Measurements from ENCODE around the gene SLC4A2. TPM values are rescaled to one million over a fixed set of nuclear protein-coding genes. Genes with fewer than 3 reads are reported as not detected.

The SLC4A2 gene
- total and polyA plus RNA-seq, 2 experiments from 2014 or later, result 167 to 188 TPM

DNA sequence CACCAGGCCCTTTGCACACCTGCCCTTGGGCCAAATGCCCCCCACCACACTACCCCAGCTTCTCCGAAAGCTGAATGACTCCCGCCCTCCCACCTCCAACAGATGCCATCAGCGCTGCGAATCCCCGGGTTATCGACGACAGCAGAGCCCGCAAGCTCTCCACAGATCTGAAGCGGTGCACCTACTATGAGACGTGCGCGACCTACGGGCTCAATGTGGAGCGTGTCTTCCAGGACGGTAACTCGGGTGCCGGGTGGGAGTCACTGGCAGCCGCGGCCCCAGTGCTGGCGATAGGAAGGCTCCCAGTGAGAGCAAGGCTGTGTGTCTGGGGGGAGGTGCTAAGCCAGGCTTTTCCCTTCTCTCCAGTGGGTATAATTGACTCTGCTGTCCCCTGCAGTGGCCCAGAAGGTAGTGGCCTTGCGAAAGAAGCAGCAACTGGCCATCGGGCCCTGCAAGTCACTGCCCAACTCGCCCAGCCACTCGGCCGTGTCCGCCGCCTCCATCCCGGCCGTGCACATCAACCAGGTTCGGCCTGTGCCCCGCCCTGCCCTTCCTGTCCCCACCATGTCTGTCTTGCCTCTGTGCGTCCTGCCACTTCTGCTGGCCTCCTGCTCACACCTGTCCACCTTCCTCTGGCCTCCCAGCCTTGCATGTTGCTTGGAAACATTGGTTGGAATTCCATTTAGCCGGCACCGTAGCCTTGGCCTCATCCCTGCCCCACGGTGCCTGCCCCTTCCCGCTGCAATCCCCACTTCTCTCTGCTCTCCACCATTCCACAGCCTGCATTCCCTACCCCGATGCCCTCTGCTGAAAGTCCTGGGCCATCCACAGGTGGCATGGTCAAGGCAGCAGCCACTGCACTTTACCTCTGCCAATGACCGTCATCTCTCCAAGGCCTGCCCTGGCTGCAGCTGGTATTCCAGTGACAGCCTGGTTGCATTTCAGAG lies 59.0 kb downstream of the SLC4A2 start:
- Histone ChIP-seq H3K79me2 (peaks cover 31% of the 10 kb centered on the region), H3K36me3 (replicated peaks; ENCODE audit: insufficient read depth, low read depth) (no peaks in the 10 kb centered on the region), H3K27ac (no peak overlapping the region), H3K4me2 (no peak overlapping the region), H3K4me1 (ENCODE audit: insufficient read depth) (peaks cover 14% of the 10 kb centered on the region), H3K27me3 (no peaks in the 10 kb centered on the region), H3K9me3 (ENCODE audit: low read depth) (no peaks in the 10 kb centered on the region), H2AFZ (no peak overlapping the region), H3K4me3 (no peak overlapping the region), H3K9me2 (replicated peaks; ENCODE audit: insufficient read depth) (no peaks in the 10 kb centered on the region), H4K20me1 (ENCODE audit: insufficient read depth, poor library complexity, severe bottlenecking) (peaks cover 42% of the 10 kb centered on the region)
- TF ChIP-seq, protein P1, sequence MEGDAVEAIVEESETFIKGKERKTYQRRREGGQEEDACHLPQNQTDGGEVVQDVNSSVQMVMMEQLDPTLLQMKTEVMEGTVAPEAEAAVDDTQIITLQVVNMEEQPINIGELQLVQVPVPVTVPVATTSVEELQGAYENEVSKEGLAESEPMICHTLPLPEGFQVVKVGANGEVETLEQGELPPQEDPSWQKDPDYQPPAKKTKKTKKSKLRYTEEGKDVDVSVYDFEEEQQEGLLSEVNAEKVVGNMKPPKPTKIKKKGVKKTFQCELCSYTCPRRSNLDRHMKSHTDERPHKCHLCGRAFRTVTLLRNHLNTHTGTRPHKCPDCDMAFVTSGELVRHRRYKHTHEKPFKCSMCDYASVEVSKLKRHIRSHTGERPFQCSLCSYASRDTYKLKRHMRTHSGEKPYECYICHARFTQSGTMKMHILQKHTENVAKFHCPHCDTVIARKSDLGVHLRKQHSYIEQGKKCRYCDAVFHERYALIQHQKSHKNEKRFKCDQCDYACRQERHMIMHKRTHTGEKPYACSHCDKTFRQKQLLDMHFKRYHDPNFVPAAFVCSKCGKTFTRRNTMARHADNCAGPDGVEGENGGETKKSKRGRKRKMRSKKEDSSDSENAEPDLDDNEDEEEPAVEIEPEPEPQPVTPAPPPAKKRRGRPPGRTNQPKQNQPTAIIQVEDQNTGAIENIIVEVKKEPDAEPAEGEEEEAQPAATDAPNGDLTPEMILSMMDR (IDR thresholded peaks at IDR 0.05; ENCODE audit: poor library complexity), result no peak
- TF ChIP-seq EZH2phosphoT487 (IDR thresholded peaks at IDR 0.05; ENCODE audit: low read depth, severe bottlenecking, unreplicated experiment) (no peak), EZH2 (IDR thresholded peaks at IDR 0.05; ENCODE audit: borderline replicate concordance) (no peak)
- 96% methylated on average over 37 of the region's 38 CpGs for WGBS (ENCODE audit: low lambda C conversion rate, missing lambda C conversion rate)
- DNase-seq (ENCODE audit: low spot score), result no peak

DNA sequence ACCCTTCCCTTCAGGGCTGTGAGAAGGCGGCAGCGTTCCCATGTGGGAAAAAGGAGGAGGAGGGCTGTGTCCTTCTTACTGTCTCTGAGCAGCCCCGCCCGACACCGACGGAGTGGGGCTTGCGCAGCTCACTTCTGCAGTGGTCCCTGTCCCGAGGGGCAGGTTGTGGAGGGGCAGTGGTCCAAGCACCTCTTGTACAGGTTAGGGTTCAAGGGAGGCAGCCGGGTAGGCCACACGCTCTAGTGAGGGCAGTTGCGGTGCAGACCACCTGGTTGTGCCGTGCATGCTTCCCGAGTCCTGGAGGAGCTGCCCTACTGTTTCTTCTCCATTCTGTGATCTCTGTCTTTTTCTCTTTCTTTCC lies 59.6 kb downstream of the SLC4A2 start:
- Histone ChIP-seq H4K20me1 (ENCODE audit: insufficient read depth, poor library complexity, severe bottlenecking) (peaks cover 36% of the 10 kb centered on the region), H3K4me3 (no peak overlapping the region), H3K9me3 (ENCODE audit: low read depth) (no peaks in the 10 kb centered on the region), H3K27me3 (no peaks in the 10 kb centered on the region), H2AFZ (no peak overlapping the region), H3K79me2 (peaks cover 24% of the 10 kb centered on the region), H3K4me1 (ENCODE audit: insufficient read depth) (peaks cover 7% of the 10 kb centered on the region), H3K9me2 (replicated peaks; ENCODE audit: insufficient read depth) (no peaks in the 10 kb centered on the region), H3K27ac (no peak overlapping the region), H3K4me2 (no peak overlapping the region), H3K36me3 (replicated peaks; ENCODE audit: insufficient read depth, low read depth) (no peaks in the 10 kb centered on the region)
- WGBS (ENCODE audit: low lambda C conversion rate, missing lambda C conversion rate), result 96% methylated on average over 13 of the region's 13 CpGs
- DNase-seq (ENCODE audit: low spot score), result no peak
- TF ChIP-seq, protein P1 (IDR thresholded peaks at IDR 0.05; ENCODE audit: poor library complexity), result no peak
- no peak for TF ChIP-seq EZH2 (IDR thresholded peaks at IDR 0.05; ENCODE audit: borderline replicate concordance)
- no peak for TF ChIP-seq EZH2phosphoT487 (IDR thresholded peaks at IDR 0.05; ENCODE audit: low read depth, severe bottlenecking, unreplicated experiment)

- 97% methylated on average over 26 of the region's 27 CpGs for WGBS (ENCODE audit: low lambda C conversion rate, missing lambda C conversion rate)
- Histone ChIP-seq H3K27ac (no peak overlapping the region), H3K36me3 (replicated peaks; ENCODE audit: insufficient read depth, low read depth) (no peaks in the 10 kb centered on the region), H3K27me3 (no peaks in the 10 kb centered on the region), H3K9me3 (ENCODE audit: low read depth) (no peaks in the 10 kb centered on the region), H3K4me2 (no peak overlapping the region), H3K9me2 (replicated peaks; ENCODE audit: insufficient read depth) (no peaks in the 10 kb centered on the region), H3K4me3 (no peak overlapping the region), H2AFZ (no peak overlapping the region), H3K4me1 (ENCODE audit: insufficient read depth) (peaks cover 3% of the 10 kb centered on the region), H4K20me1 (ENCODE audit: insufficient read depth, poor library complexity, severe bottlenecking) (peaks cover 39% of the 10 kb centered on the region), H3K79me2 (peaks cover 20% of the 10 kb centered on the region)
- TF ChIP-seq, protein P1 (IDR thresholded peaks at IDR 0.05; ENCODE audit: poor library complexity), result no peak
- DNase-seq (ENCODE audit: low spot score), result no peak
Observed at GRCh38 chr7:151119902-151120301, 60.5 kb downstream of the SLC4A2 start.

Data from hepatocyte (in vitro differentiated cells).